Left renal cortex interstitium (tissue), 4 donors: Measurements from ENCODE around the gene ARSG. TPM values are rescaled to one million over a fixed set of nuclear protein-coding genes. Genes with fewer than 3 reads are reported as not detected.

Experiments
- DNase-seq, 4 donors: peaks; one replicate each; pipeline ENCODE4 v3.0.0-alpha.2; 2013; ENCODE audit warnings: low read depth in 4 of 4, low spot score in 2 of 4, missing footprints in 1 of 4
- polyA plus RNA-seq, 4 donors: library from polyadenylated mRNA; unstranded; fragments of 120-200 nt; gene quantifications; one replicate each; pipeline ENCODE4 v1.2.1, GENCODE V29; 2013; ENCODE audit not compliant: insufficient read length in 4 of 4

The ARSG gene
- polyA plus RNA-seq, 4 donors = 3.4 to 6.3 (median 4.9) TPM

- no peak for DNase-seq
These were observed 152.7 kb downstream of the ARSG start for GRCh38 chr17:68443972-68444464.

GRCh38 chr17:68445671-68446070 lies 154.4 kb downstream of the ARSG start:
- no peak for DNase-seq

- DNase-seq = no peak
These were observed 155.3 kb downstream of the ARSG start for GRCh38 chr17:68446626-68447041.

GRCh38 chr17:68449021-68449739 lies 157.9 kb downstream of the ARSG start:
- no peak for DNase-seq

GRCh38 chr17:68450391-68450790 lies 159.1 kb downstream of the ARSG start:
- no peak for DNase-seq

- no peak for DNase-seq
These were observed 159.5 kb downstream of the ARSG start for GRCh38 chr17:68450801-68451200.

- DNase-seq = no peak
These were observed 160.5 kb downstream of the ARSG start for GRCh38 chr17:68451670-68452354.

GRCh38 chr17:68452724-68453290 lies 161.5 kb downstream of the ARSG start:
- no peak for DNase-seq

- no peak for DNase-seq
These were observed 162.8 kb downstream of the ARSG start for GRCh38 chr17:68453991-68454665.

- DNase-seq = no peak
These were observed 164.6 kb downstream of the ARSG start for GRCh38 chr17:68455901-68456338.

- DNase-seq = peak in 1 of 4 donors; percentile 57
These were observed 165.3 kb downstream of the ARSG start for GRCh38 chr17:68456339-68457167.

- DNase-seq = no peak
These were observed 165.9 kb downstream of the ARSG start, which contains the start of gene WIPI1 for GRCh38 chr17:68457168-68457538. Gene WIPI1, minus strand, starts transcription at chr17:68457496. Its CDS starts 75 bp downstream, at chr17:68457421.

- peak; percentile 92 to 96 (median 94) for DNase-seq
These were observed 166.4 kb downstream of the ARSG start for GRCh38 chr17:68457539-68458259.

- DNase-seq = no peak
These were observed 167.2 kb downstream of the ARSG start for GRCh38 chr17:68458260-68459036.

GRCh38 chr17:68459037-68459639 lies 167.8 kb downstream of the ARSG start:
- DNase-seq = no peak

- no peak for DNase-seq
These were observed 168.9 kb downstream of the ARSG start for GRCh38 chr17:68460146-68460545.

- no peak for DNase-seq
These were observed 169.4 kb downstream of the ARSG start for GRCh38 chr17:68460715-68461114.

GRCh38 chr17:68461122-68461539 lies 169.8 kb downstream of the ARSG start:
- DNase-seq = no peak
